Hematopoietic multipotent progenitor cell treated with erythropoietin and hydrocortisone succinate and interleukin-3 and kit ligand, for 6 days (in vitro differentiated cells): ENCODE results near the gene NFIX.

Experiments
- DNase-seq: peaks from one replicate; pipeline ENCODE4 v3.0.0-alpha.2; 2015

NFIX gene

GRCh38 chr19:13060233-13060963 lies 65.1 kb downstream of the NFIX start:
- DNase-seq = peak; percentile 83

- DNase-seq = peak; percentile 93
Observed at GRCh38 chr19:13060964-13061927, 66.0 kb downstream of the NFIX start.

- DNase-seq = no peak
Observed at GRCh38 chr19:13062317-13062716, 67.0 kb downstream of the NFIX start.

- no peak for DNase-seq
Observed at GRCh38 chr19:13063461-13064091, 68.3 kb downstream of the NFIX start.

- no peak for DNase-seq
Observed at GRCh38 chr19:13064092-13064489, 68.8 kb downstream of the NFIX start.

- DNase-seq = no peak
Observed at GRCh38 chr19:13066226-13066625, 71.0 kb downstream of the NFIX start.

GRCh38 chr19:13066933-13067807 lies 71.9 kb downstream of the NFIX start:
- no peak for DNase-seq

GRCh38 chr19:13068085-13068846 lies 73.0 kb downstream of the NFIX start:
- no peak for DNase-seq

GRCh38 chr19:13069415-13070359 lies 74.4 kb downstream of the NFIX start:
- DNase-seq = peak; percentile 97

- no peak for DNase-seq
Observed at GRCh38 chr19:13070425-13071140, 75.3 kb downstream of the NFIX start.

- DNase-seq = no peak
Observed at GRCh38 chr19:13071444-13072187, 76.3 kb downstream of the NFIX start.

GRCh38 chr19:13072188-13072908 lies 77.1 kb downstream of the NFIX start:
- peak; percentile 60 for DNase-seq

- no peak for DNase-seq
Observed at GRCh38 chr19:13073263-13073662, 78.0 kb downstream of the NFIX start.

- DNase-seq = no peak
Observed at GRCh38 chr19:13074378-13074777, 79.1 kb downstream of the NFIX start.

GRCh38 chr19:13076320-13076719 lies 81.0 kb downstream of the NFIX start:
- no peak for DNase-seq

GRCh38 chr19:13076787-13077186 lies 81.5 kb downstream of the NFIX start:
- no peak for DNase-seq

GRCh38 chr19:13077240-13077639 lies 82.0 kb downstream of the NFIX start:
- peak; percentile 92 for DNase-seq

GRCh38 chr19:13078381-13078780 lies 83.1 kb downstream of the NFIX start:
- no peak for DNase-seq
